Adipocyte (in vitro differentiated cells): Measurements from ENCODE around the gene AUTS2.
A peak's percentile ranks its signal among the peaks of the same experiment; 100 is the strongest.

Source experiments
- DNase-seq: peaks from one replicate; pipeline ENCODE4 v3.0.0-alpha.2; 2015; ENCODE audit warnings: low read depth
- H3K27me3 ChIP-seq: replicated peaks from 2 replicates; pipeline ENCODE4 v1.7.0; 2013; ENCODE audit warnings: mild to moderate bottlenecking, low read length, moderate library complexity; ENCODE audit not compliant: control insufficient read depth, insufficient read depth
- H3K36me3 ChIP-seq: 2 replicates; pipeline ENCODE4 v1.7.0; 2013; ENCODE audit warnings: low read length, mild to moderate bottlenecking, moderate library complexity; ENCODE audit not compliant: control insufficient read depth, insufficient read depth, severe bottlenecking
- H3K4me1 ChIP-seq: 2 replicates; pipeline ENCODE4 v1.7.0; 2013; ENCODE audit warnings: mild to moderate bottlenecking, low read length, moderate library complexity; ENCODE audit not compliant: control insufficient read depth, insufficient read depth
- H3K4me3 ChIP-seq: 2 replicates; pipeline ENCODE4 v1.7.0; 2013; ENCODE audit warnings: mild to moderate bottlenecking, low read length, moderate library complexity
- H3K9ac ChIP-seq: 2 replicates; pipeline ENCODE4 v1.7.0; 2013; ENCODE audit warnings: mild to moderate bottlenecking, low read length, moderate library complexity
- H3K9me3 ChIP-seq: 2 replicates; pipeline ENCODE4 v1.7.0; 2013; ENCODE audit warnings: mild to moderate bottlenecking, low read length, moderate library complexity; ENCODE audit not compliant: control insufficient read depth

Gene AUTS2

GRCh38 chr7:70239918-70240317, 641.6 kb downstream of the AUTS2 start:
- no peaks in the 10 kb centered on the region for H3K9me3 ChIP-seq
- no peak for DNase-seq
- peaks cover 10% of the 10 kb centered on the region for H3K4me1 ChIP-seq
- no peak overlapping the region for H3K9ac ChIP-seq
- H3K36me3 ChIP-seq, result no peaks in the 10 kb centered on the region
- H3K4me3 ChIP-seq, result no peak overlapping the region
- H3K27me3 ChIP-seq, result no peaks in the 10 kb centered on the region

DNA sequence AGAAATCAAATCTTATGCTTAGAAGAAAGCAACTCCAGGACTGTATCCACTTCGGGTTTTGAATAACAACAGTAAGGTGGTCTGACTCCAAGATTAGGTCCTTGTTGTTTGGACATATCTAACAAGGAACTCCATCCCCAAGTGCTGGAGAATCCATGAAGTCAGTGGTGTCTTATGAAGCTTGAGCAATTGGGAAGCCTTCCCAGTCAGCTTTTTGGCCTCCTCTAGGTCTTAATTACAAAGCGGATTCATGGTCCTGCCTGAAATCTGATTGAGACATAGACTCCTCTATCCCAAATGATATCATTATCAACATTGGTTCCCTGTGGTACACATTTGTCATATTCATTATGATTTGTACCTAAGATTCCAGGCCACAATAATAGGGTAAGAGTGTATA, 642.6 kb downstream of the AUTS2 start:
- no peak overlapping the region for H3K9ac ChIP-seq
- H3K9me3 ChIP-seq, result no peaks in the 10 kb centered on the region
- H3K4me3 ChIP-seq, result no peak overlapping the region
- no peak for DNase-seq
- H3K36me3 ChIP-seq, result no peaks in the 10 kb centered on the region
- no peaks in the 10 kb centered on the region for H3K27me3 ChIP-seq
- peaks cover 10% of the 10 kb centered on the region for H3K4me1 ChIP-seq

DNA sequence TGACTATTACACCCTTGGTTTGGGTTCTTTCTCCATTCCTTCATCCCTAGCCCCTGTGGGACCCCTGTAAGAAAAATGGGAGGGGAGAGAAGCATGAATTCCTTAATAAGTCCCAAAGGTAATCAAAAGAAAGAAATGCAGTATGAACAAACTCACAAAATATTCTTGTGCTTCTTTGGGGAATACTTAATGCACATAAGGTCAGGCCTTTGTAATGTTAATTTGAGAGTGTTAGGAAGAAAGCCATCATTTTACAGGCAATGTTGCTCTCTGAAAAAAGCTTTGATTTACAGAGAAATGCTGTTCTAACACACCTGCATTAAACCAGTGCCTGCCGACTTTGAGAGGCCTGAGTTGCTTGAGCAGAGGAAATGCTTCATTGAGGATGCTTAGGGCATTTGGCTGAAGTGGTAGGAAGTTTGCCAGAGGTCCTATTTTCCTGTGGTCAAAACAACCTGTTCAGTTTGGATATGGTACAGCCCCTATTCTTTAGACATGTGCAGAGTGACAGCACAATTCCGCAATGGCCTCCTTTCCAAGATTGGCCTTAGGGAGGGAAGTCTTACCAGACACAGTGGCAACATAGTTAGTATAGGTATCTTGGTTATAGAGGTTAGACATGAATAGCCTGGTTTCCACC, 643.4 kb downstream of the AUTS2 start:
- H3K4me1 ChIP-seq, result peaks cover 10% of the 10 kb centered on the region
- no peak overlapping the region for H3K4me3 ChIP-seq
- DNase-seq, result no peak
- H3K9ac ChIP-seq, result no peak overlapping the region
- no peaks in the 10 kb centered on the region for H3K27me3 ChIP-seq
- H3K9me3 ChIP-seq, result no peaks in the 10 kb centered on the region
- H3K36me3 ChIP-seq, result no peaks in the 10 kb centered on the region

DNA sequence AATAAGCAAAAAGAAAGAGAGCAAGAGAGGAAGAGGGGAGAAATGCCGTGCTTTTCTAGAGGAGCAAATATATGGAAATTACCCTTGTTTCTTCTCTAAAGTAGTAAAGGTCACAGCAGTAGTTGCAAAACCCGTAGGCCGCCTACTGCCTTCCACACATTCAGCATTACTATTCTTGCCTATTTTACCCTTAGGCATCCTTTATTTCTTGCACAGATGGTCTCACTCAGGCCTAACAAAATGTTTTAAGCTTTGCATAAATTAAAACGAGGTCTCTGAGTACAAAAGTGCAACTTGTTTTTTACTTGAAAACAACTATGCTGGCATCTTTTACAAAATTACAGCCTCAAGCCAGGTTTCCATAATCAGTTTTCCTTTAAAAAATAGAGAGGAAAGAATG, 644.6 kb downstream of the AUTS2 start:
- Histone ChIP-seq H3K27me3 (no peaks in the 10 kb centered on the region), H3K36me3 (no peaks in the 10 kb centered on the region), H3K9me3 (no peaks in the 10 kb centered on the region), H3K9ac (no peak overlapping the region), H3K4me3 (no peak overlapping the region), H3K4me1 (peaks cover 10% of the 10 kb centered on the region)
- DNase-seq, result peak; percentile 22

- no peaks in the 10 kb centered on the region for H3K27me3 ChIP-seq
- H3K4me3 ChIP-seq, result no peak overlapping the region
- H3K4me1 ChIP-seq, result peaks cover 10% of the 10 kb centered on the region
- no peaks in the 10 kb centered on the region for H3K9me3 ChIP-seq
- H3K9ac ChIP-seq, result no peak overlapping the region
- no peaks in the 10 kb centered on the region for H3K36me3 ChIP-seq
- DNase-seq, result no peak
These were observed 645.2 kb downstream of the AUTS2 start for GRCh38 chr7:70243443-70243842.

DNA sequence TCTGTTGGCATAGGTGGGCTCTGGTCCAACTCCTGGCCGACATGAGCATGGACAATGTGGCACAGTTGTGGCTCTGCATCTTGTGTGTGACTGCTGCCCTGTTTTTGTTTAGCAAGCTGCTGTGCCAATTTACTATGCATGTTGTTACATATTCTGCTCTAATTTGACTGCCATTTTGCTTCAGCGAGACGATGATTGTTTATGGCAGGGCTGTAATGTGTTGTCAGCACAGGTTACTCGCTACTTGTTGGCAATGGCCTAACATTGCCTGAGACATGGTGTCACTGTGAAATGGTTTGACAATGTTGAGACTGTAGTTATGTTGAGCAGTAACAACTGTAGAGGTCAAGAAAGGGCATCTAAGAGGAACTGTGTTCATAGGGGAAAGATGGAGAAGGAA, 659.6 kb downstream of the AUTS2 start:
- Histone ChIP-seq H3K9ac (no peak overlapping the region), H3K4me3 (no peak overlapping the region), H3K9me3 (no peaks in the 10 kb centered on the region), H3K27me3 (no peaks in the 10 kb centered on the region), H3K4me1 (peaks cover 18% of the 10 kb centered on the region), H3K36me3 (no peaks in the 10 kb centered on the region)
- no peak for DNase-seq

DNA sequence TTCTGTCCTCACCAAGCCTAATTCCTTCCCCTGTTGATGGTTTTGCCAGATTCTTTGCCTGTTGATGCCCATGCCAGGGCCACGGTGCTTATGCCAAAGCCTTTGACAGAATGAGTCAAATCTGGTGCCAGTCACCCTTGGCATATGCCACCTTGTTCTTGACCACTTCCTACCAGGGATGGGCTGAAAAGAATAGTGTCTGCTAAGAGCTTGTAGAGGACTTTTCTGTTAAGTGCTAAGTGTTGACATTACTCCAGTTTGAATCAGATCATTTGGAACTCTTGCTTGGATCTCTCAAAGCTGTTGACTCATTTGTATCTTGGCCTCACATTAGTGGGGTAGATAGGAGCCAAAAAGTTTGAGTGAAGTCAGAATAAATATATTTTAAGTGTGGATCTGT, 661.2 kb downstream of the AUTS2 start:
- Histone ChIP-seq H3K27me3 (peaks cover 6% of the 10 kb centered on the region), H3K36me3 (no peaks in the 10 kb centered on the region), H3K4me1 (peaks cover 18% of the 10 kb centered on the region), H3K9me3 (no peaks in the 10 kb centered on the region), H3K9ac (no peak overlapping the region), H3K4me3 (no peak overlapping the region)
- peak; percentile 8 for DNase-seq

- Histone ChIP-seq H3K9me3 (no peaks in the 10 kb centered on the region), H3K4me3 (no peak overlapping the region), H3K27me3 (peaks cover 6% of the 10 kb centered on the region), H3K4me1 (peaks cover 37% of the 10 kb centered on the region), H3K36me3 (no peaks in the 10 kb centered on the region), H3K9ac (no peak overlapping the region)
- DNase-seq, result no peak
These were observed 665.4 kb downstream of the AUTS2 start for GRCh38 chr7:70263471-70264255.

- no peaks in the 10 kb centered on the region for H3K36me3 ChIP-seq
- no peaks in the 10 kb centered on the region for H3K9me3 ChIP-seq
- no peak overlapping the region for H3K4me3 ChIP-seq
- peaks cover 10% of the 10 kb centered on the region for H3K27me3 ChIP-seq
- DNase-seq, result peak; percentile 77
- peaks cover 20% of the 10 kb centered on the region for H3K4me1 ChIP-seq
- H3K9ac ChIP-seq, result no peak overlapping the region
These were observed 667.9 kb downstream of the AUTS2 start for GRCh38 chr7:70266186-70266585.

DNA sequence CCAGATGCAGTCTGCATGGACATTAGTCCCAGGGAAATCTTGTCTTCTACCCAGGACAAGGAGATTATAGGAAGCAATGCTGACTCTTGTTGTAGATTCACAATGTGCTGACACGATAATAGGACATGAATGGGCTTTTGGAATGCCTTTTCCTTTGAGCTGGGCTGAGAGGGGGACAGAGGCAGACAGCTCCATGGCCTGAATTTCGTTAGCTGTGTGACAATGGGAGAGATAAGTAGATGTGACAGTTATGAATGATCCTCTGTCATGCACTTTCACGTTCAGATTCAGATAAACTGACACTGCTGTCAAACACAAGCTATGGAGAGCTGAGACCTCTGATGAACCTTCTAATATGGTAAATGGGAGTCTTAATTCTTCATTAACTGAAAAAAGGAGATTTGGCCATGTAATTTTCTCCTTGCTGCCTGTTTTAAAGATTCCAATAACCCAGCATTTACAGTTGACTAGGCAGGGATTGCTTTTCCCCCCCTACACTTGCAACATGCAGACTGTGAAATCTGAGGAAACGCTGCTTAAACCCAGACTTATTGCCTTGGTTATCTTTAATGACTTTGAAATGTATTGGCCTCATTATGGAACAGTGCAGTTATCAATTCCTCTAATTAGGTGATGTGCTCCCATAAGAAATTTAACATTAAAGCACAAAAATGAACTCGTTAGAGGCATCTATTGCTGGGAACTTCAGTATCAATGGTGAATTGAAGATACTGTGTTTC, 669.3 kb downstream of the AUTS2 start:
- H3K9ac ChIP-seq, result no peak overlapping the region
- H3K27me3 ChIP-seq, result peaks cover 10% of the 10 kb centered on the region
- H3K4me3 ChIP-seq, result no peak overlapping the region
- H3K4me1 ChIP-seq, result peaks cover 26% of the 10 kb centered on the region
- H3K9me3 ChIP-seq, result no peaks in the 10 kb centered on the region
- no peaks in the 10 kb centered on the region for H3K36me3 ChIP-seq
- no peak for DNase-seq

DNA sequence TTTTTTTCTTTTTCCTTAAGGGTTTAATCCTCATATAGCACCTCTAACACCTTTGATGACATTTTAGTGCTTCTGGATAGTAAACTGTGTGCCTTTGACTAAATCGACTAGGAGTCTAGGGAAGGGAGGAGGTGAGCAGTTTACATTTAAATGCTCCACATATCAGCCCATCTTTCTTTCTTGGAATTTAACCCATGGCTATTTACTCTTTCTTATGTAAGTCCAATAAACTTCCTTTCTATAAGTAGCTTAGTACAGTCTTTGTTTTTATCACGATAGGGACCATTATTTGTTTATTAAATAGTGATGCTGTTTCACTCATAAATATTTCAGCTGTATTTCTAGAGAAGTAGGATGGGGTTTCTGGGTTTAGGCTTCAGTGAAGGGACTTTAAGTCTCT, 669.9 kb downstream of the AUTS2 start:
- Histone ChIP-seq H3K9me3 (no peaks in the 10 kb centered on the region), H3K9ac (no peak overlapping the region)
- DNase-seq, result no peak

More for the DNA sequence above, 669.9 kb downstream of the AUTS2 start:
- peaks cover 10% of the 10 kb centered on the region for H3K27me3 ChIP-seq
- H3K36me3 ChIP-seq, result no peaks in the 10 kb centered on the region
- peaks cover 26% of the 10 kb centered on the region for H3K4me1 ChIP-seq
- H3K4me3 ChIP-seq, result no peak overlapping the region
